ENCODE results near the gene TULP3.
"Not testable (repeated sequence)": the region's sequence is repeated elsewhere in the genome, so short reads cannot be mapped to it uniquely, and the experiment has no call there.

The TULP3 gene, protein sequence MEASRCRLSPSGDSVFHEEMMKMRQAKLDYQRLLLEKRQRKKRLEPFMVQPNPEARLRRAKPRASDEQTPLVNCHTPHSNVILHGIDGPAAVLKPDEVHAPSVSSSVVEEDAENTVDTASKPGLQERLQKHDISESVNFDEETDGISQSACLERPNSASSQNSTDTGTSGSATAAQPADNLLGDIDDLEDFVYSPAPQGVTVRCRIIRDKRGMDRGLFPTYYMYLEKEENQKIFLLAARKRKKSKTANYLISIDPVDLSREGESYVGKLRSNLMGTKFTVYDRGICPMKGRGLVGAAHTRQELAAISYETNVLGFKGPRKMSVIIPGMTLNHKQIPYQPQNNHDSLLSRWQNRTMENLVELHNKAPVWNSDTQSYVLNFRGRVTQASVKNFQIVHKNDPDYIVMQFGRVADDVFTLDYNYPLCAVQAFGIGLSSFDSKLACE

DNA sequence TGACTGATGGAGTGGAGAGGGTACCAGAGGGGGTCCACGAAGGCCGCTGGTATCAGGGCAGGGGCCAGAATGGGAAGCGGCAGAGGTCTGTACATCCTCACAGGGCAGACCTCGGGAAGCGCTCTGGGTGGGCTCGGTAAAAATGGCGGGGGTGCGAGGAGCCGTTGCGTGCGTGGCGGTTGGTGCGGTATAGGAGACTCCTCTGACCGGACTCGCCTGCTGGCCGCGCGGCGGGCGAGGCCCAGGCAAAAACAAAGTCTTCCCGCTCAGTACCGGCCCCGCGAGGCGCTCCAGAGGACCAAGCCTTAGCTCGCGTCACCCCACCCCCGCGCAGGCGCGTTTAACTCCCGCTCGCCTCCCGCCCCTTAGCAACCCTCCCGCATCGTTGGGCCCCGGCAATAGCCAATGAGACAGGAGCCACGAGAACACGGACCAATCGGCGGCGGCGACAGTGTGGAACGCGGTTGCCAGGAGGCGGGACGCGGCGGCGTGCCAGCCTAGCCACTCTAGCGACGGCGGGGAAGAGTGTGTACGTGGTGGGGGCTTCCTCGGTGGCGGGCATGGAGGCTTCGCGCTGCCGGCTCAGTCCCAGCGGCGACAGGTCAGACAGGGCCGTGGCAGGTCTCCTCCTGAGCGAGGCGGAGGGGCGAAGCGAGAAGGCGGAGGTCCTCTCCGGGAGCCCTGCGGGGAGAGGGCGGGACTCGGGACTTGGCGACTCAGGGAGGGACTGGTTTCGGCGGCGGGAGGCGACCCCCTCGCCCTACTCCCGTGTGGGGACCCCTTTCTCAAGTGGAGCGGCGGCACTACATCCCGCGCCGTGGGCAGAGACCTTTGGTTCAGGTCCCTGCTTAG, at the start of gene TULP3:
Gene TULP3 (plus strand): TSS at position 504 of the 852 bp plus-strand sequence. CDS start 57 bp downstream, at position 561.
- peak within 1 kb of the TSS; percentile 80 for H3K4me3 ChIP-seq (ENCODE audit: low read depth, low read length)

DNA sequence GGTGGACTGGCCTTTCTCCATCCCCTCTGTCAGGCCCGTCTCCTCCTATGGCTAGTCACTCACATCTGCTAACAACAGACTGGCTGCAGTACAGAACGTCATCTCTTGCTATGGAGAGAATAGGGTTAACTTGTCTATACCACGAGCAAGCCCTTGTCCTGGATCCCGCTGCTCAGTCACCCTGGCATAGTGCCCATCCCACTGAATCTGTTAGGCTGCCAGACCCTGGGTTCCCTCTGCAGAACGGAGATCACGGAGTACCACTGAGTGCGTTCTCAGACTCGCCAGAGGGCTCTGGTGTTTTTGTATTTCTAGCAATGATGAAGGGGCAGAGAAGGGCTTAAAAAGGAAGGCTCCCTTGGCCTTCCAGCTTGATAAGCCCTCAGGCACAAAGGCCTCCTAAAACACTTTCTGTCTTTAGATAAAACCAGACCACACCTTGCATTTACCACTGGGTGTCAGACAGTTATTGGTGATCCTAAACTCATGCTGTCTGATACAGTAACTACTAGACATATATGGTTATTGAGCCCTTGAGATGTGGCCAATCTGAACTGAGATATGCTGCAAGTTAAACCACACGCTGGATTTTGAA, 49.5 kb upstream of the TULP3 start:
- no peak overlapping the region for H3K4me3 ChIP-seq (ENCODE audit: low read depth, low read length)

DNA sequence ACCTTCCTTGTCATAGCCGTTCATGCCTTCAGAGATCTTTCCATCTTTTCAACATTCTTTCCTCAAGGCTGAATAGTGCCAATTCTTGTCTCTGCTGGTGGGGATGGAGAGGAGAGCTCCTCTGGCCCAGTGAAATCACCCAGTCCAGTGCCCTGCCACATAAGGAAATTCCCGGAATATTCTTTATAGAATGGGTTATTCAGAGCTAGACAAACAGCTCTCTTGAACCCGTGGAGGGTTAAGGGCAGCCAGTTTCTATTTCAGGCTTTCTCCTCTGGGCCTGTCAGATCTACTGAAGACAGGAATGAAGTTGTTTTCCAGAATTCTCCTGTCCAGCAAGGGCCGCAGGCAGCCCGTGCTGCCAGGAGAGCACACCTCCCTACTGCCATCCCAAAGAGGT, 47.7 kb upstream of the TULP3 start:
- no peak overlapping the region for H3K4me3 ChIP-seq (ENCODE audit: low read depth, low read length)

DNA sequence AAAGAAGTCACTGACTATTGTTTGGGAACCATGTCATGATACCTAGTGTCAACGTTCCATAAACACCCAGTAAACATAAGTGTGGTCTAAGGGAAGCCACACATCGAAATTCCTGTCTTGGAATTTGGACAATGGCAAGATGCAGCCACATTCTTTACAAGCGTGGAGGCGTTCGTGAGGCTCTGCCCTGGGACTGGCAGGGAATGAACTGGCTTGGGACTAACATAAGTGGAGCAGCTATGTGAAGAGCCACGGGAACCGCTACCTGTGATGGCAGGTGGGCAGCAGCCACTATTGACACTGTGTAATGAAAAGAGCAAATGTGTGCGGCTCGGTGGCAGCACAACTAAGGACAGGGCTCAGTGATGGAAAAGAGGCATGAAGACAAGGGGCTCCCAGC, 45.9 kb upstream of the TULP3 start:
- no peak overlapping the region for H3K4me3 ChIP-seq (ENCODE audit: low read depth, low read length)

DNA sequence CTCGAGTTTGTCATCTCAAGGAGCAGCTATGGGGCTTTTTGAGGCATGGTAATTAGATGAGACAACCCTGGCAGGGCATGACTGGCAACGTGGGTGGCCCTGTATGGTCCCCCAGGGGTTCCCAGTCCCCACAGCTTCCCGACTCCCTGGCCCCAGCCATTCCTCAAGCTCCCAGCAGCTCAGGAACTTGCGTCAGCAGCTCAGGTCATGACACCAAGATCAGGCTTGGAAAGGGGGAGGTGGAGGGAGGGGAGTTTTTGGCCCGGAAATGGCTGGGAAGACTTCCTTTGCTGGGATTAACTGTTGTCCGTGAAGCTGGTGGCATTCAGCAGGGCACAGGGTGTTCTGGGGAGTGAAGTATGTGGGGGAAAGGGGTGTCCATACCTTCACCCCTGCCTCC, 45.4 kb upstream of the TULP3 start:
- no peak overlapping the region for H3K4me3 ChIP-seq (ENCODE audit: low read depth, low read length)

DNA sequence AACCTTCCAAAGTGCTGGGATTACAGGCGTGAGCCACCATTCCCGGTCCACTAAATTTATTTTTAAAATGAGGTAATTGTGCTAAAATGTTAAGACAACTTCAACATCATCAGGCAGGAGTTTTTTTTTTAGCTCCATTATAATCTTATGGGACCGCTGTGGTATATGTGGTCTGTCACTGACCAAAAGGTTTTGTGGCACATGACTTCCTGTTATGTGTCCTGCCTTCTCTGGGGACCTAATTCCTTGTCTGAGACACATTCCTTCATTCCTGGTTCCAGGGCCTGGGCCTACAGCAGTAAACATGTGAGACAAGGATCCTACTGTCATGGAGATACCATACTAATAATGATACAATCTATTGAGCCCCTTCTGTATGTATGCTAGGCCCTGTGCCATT, 38.8 kb upstream of the TULP3 start:
- no peak overlapping the region for H3K4me3 ChIP-seq (ENCODE audit: low read depth, low read length)

DNA sequence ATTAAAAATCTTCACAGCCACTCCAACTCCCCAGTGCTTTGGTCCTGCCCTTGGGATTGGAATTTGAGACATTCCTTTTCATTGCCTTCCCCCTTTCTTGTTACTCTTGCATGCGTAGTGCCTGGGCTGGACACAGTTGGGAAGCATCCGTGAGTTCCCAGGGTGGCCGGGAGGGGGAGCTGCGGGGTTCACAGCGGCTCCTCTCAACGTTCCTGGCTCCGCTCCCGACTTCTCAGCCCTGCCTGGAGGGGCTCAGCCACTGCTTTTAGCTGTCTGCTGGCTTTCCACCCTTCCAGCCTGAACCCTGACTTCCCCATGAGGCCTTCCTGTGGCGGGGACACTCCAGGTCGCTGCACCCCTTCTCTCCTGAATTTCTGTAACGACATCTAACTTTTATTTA, 37.1 kb upstream of the TULP3 start:
- no peak overlapping the region for H3K4me3 ChIP-seq (ENCODE audit: low read depth, low read length)

DNA sequence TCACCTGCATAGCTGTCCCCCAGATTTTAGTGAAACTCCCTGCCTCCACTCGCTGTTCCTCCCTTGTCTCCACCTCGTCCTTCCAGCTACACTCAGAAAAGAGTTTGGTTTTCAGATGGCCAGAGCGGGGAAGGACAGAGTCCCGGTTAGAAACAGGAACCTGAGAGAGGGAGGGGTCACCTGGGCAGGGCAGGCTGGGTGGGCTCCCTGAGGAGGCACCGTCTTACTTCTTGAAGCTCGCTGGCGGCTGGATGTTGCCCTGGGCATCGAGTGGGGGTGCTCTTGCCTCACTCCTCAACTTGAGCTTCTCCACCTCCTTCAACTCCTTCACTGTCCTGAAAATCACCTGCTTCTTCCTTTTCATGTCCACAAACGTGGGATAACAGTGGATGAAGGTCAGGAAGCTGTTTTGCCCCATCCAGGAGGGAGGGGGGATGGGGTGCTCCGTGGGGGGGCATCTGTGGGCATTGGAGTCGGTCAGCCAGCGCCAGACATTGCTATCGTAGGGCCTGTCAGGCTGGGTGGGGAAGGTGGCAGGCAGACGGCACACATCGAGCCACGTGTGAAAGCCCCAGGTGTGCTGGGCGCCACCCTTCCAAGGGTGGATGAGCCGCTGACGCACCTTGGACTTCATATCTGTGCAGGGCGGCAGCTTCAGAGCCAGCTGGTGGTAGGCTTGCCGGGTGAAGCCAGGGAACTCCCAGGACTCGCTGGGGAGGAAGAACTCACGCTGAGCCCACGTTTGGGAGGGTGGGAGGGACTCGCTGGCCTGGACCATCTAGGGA, 35.8 kb upstream of the TULP3 start:
- no peak overlapping the region for H3K4me3 ChIP-seq (ENCODE audit: low read depth, low read length)

DNA sequence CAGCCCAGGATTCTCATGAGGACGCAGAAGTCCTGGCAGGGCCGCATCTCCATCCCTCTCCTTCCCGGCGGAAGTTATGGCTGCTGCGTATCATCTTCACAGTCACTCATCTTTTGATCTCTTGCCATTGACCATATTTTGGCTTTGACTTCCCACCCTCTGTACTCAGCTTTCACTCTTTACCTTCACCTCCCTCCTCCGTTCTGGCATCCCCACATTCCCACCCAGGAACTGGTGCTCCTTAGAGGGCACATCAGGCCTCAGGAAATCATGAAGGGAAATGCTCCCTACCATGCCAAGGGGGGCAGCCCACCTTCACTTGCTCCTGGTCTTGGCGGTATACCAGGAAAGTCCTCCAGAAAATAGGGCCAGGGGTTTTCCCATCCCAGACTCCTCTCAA, 35.1 kb upstream of the TULP3 start:
- H3K4me3 ChIP-seq (ENCODE audit: low read depth, low read length): no peak overlapping the region

DNA sequence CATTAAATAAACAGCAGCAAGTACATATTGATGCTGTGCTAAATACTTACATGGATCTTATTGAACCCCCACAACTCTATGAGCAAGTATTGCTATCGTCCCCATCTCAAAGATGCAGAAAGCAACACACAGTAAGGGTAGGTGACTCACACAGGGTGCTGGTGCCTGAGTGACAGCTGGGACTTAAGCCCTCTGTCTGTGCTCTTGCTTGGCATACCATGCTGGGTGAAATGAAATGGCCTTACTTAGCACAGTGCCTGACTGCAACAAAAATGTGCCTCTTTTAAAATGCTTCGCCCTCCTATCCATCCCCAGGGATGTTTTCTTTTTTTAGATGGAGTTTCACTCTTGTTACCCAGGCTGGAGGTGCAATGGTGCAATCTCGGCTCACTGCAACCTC, 34.6 kb upstream of the TULP3 start:
- H3K4me3 ChIP-seq (ENCODE audit: low read depth, low read length): no peak overlapping the region

DNA sequence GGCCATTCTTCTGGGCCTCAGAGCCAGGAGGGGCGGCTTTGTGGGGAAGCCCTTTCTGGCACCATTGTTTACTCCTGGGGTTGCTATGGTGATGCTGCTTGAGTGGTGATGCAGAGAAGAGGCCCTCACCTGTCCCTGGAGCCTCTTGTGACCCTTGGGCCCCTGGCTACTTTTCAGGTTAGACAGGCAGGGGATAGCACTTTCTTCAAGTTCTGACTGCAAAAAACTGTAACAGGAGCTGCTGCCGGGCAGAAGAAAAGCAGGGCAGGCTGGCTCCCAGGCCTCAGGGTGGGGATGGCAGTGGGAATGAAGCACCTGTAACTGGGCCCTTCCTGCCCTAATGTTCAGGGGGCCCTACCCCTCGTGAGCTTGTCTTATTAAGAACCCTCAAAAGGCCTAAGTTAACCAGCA, 33.7 kb upstream of the TULP3 start, which contains the start of gene TEX52:
Gene TEX52 (minus strand): TSS at position 19 of the 411 bp plus-strand sequence. CDS start 13 bp downstream, at position 6.
- H3K4me3 ChIP-seq (ENCODE audit: low read depth, low read length): no peak within 1 kb of the TSS

DNA sequence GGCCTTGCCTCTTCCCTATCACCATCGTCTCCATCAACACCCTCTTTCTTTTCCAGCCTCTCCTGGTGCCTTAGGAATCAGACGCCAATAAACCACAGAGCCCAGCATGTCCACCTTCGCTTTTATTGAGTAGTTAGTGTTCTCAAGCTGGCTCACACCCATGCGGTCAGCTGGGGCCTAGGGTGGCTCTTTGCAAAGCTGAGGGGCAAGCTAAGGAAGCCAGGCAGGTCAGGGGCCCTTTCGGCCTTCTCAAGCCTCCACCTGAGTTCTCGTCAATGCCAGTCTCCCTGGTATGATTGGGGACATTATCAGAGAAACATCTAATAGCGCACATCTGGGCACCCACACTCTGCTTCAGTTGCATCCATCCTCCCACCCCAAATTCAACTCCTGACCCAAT, 33.1 kb upstream of the TULP3 start:
- no peak overlapping the region for H3K4me3 ChIP-seq (ENCODE audit: low read depth, low read length)

DNA sequence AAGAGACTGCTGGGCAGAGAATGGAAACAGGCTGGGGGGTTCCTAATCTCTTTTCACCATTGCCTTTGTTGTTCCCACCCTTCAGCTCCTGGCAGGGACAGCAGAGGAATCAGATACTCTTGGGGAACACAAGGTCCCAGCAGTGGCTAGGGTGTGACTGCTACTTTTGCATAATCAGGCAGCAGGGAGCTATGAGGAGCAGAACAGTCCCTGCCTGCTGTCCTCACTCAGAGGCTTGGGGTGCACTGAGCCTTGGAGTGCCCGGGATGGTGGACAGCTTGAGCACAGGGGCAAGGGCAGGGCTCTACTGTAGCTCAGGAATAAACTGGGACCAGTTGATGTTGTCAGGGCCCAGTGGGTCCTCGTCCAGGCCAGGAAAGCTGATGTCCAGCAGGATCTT, 32.4 kb upstream of the TULP3 start:
- no peak overlapping the region for H3K4me3 ChIP-seq (ENCODE audit: low read depth, low read length)

DNA sequence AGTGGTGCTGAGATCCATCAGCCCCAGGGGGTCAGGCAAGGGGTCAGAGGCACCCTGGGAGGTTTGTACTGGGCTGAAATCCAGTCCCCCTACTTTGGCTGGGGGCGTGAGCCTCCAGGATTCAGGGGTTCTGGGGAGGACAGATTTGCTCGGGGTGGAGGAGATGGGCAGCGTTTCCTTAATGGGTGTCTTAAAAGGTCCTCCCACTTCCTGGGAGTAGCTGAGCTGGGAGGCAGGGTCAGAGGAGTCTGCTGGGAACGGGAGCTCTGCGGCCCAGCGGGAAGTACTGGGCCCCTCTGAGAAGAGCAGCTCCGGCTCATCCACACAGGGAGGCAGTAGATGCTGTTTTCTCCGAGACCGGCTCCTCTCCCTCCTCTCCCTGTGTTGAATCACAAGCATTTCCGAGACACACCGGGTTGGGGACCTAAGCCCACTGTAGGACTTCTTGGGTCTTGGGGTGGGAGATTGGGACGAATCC, 31.7 kb upstream of the TULP3 start:
- no peak overlapping the region for H3K4me3 ChIP-seq (ENCODE audit: low read depth, low read length)

DNA sequence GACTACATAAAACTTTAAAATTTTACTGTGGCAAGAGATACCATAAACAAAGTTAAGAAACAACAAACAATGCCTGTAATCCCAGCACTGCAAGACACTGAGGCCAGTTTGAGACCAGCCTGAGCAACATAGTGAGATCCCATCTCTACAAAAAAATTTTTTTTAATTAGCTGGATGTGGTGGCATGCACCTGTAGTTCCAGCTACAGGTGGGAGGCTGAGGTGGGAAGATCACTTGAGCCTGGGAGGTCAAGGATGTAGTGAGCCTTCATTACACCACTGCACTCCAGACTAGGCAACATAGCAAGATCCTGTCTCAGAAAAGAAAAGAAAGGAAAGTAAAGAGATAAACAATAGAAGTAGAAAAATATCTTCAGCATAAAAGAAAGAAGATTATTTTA, 30.5 kb upstream of the TULP3 start:
- no peak overlapping the region for H3K4me3 ChIP-seq (ENCODE audit: low read depth, low read length)

DNA sequence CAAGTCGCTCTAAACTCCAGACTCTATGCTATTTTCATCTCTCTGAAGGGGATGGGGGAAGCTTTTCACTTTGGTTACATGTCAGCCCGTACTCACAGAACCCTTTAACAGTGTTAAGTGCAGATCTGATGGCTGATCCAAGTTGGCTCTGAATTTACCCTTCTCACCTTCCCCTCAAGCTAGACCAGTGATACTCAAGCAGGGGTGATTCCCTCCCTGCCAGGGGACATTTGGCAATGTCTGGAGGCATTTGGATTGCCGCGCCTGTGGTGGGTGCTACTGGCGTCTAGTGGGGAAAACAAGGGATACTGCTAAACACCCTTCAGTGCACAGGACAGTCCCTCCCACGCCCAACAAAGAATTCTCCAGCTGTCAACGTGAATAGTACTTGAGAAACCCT, 27.8 kb upstream of the TULP3 start:
- H3K4me3 ChIP-seq (ENCODE audit: low read depth, low read length): no peak overlapping the region

DNA sequence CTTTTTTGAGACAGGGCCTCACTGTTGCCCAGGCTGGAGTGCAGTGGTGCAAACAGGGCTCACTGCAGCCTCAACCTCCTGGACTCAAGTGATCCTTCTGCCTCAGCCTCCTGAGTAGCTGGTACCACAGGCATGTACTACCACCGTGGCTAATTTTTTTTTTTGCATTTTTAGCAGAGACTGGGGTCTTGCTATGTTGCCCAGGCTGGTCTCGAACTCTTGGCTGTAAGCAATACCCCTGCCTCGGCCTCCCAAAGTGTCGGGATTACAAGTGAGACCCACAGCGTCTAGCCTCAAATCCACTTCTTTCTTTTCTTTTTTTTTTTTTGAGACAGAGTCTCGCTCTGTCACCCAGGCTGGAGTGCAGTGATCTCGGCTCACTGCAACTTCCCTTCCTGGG, 27.3 kb upstream of the TULP3 start:
- not testable (repeated sequence) for H3K4me3 ChIP-seq (ENCODE audit: low read depth, low read length)

DNA sequence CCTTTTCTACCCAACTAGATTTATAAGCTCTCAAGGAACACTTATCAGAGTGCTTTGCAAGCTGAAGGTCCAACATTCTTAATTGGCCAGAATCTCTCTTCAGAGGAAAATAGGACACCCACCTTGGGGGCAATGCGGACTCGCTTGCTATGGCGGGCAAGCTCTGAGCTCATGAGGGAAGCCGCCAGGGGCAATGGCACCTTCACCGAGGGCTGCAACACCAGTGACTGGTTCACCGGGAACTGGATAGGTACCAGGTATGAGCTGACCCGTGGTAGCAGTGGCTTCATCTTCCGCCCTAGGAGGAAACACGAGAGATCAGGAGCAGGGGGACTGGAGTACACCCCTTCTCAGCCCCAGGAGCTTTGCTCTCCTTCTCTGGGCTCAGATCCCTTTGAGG, 26.5 kb upstream of the TULP3 start:
- H3K4me3 ChIP-seq (ENCODE audit: low read depth, low read length): no peak overlapping the region

DNA sequence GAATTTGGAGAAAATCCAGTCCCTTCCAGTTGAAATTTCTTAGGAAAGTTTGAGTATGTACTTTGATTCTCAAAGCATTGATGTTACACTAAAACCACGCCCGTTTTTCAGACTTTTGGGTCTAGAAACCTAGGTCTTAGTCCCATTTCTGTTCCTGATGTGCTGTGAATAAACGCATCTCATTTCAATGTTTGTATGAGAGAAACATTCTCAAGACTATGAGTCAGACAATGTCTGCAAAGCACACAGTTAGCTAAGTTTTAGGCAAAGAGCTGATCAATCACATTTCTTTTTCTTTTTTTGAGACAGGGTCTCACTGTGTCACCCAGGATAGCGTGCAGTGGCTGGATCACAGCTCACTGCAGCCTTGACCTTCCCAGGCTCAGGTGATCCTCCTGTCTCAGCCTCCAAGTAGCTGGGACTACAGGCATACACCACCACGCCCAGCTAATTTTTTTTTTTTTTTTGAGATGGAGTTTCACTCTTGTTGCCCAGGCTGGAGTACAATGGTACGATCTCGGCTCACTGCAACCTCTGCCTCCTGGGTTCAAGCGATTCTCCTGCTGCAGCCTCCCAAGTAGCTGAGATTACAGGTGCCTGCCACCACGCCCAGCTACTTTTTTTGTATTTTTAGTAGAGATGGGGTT, 21.6 kb upstream of the TULP3 start:
- not testable (repeated sequence) for H3K4me3 ChIP-seq (ENCODE audit: low read depth, low read length)

DNA sequence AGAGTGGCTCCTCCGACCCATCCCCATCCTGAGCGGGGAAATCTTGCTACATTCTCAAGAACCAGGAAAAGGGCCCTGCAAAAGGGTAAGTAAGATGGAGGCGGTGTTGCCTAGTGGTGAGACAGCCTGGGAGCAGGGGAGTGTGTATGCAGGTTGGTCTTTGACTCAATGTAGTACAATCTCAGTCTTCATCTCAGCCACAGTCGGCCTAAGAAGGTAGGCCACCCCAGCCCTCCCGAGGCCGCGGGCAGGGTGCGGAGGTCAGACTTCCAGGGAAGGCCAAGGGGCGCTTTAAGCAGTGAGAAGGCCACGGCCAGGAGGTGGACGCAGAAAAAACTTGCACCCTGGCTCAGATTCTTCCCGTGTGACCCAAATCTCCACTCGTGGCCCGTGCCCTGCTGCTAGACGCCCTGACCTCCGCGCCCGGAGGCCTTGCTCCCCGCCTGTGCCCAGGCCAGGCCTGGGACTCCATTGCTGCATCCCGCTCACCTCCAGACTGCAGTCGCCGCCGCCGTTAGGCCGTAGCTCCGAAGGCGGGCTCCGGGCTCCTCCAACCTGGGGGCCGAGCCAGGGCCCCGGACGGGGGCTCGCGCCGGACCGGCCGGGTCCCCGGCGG, 14.2 kb upstream of the TULP3 start:
- peak overlapping the region; percentile 82 for H3K4me3 ChIP-seq (ENCODE audit: low read depth, low read length)
